ENCODE measurements around the gene SYCE3.

SYCE3 gene

DNA sequence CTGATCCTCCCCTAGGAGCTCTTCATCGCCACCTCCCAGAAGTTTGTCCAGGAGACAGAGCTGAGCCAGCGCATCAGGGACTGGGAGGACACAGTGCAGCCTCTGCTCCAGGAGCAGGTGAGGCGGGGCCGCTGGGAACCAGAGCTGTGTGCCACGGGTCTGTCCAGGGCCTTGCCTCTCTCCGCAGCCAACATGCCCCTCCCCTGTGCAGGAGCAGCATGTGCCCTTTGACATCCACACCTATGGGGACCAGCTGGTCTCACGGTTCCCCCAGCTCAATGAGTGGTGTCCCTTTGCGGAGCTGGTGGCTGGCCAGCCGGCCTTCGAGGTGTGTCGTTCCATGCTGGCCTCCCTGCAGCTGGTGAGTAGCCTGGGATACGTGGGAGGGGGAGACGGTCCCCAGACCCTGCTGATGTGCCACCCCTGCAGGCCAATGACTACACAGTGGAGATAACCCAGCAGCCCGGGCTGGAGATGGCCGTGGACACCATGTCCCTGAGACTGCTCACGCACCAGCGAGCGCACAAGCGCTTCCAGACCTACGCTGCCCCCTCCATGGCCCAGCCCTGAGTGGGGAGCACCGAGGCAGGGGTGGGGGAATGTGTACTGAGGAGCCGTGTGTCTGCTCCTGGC lies 39.8 kb downstream of the SYCE3 start:
- H3K27ac ChIP-seq (ENCODE audit: low read depth, low read length), result no peak overlapping the region
- no peaks in the 10 kb centered on the region for H3K9me3 ChIP-seq (ENCODE audit: control insufficient read depth, insufficient read depth, low read length)
- peaks cover 54% of the 10 kb centered on the region for H3K79me2 ChIP-seq (ENCODE audit: control insufficient read depth, low read length)
- peaks cover 22% of the 10 kb centered on the region for H3K4me1 ChIP-seq (ENCODE audit: control insufficient read depth, low read length)
- no peak overlapping the region for H3K4me2 ChIP-seq (ENCODE audit: low read length)
- peaks cover 64% of the 10 kb centered on the region for H3K36me3 ChIP-seq (ENCODE audit: control insufficient read depth, low read length)
- H3K27me3 ChIP-seq (ENCODE audit: control insufficient read depth, low read length), result no peaks in the 10 kb centered on the region
- TF ChIP-seq, protein P1, sequence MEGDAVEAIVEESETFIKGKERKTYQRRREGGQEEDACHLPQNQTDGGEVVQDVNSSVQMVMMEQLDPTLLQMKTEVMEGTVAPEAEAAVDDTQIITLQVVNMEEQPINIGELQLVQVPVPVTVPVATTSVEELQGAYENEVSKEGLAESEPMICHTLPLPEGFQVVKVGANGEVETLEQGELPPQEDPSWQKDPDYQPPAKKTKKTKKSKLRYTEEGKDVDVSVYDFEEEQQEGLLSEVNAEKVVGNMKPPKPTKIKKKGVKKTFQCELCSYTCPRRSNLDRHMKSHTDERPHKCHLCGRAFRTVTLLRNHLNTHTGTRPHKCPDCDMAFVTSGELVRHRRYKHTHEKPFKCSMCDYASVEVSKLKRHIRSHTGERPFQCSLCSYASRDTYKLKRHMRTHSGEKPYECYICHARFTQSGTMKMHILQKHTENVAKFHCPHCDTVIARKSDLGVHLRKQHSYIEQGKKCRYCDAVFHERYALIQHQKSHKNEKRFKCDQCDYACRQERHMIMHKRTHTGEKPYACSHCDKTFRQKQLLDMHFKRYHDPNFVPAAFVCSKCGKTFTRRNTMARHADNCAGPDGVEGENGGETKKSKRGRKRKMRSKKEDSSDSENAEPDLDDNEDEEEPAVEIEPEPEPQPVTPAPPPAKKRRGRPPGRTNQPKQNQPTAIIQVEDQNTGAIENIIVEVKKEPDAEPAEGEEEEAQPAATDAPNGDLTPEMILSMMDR (IDR thresholded peaks at IDR 0.05; ENCODE audit: low read depth, low read length, poor library complexity, severe bottlenecking), result no peak
- no peak for TF ChIP-seq EZH2phosphoT487 (IDR thresholded peaks at IDR 0.05; ENCODE audit: borderline replicate concordance, low read length)
- peaks cover 8% of the 10 kb centered on the region for H3F3A ChIP-seq (ENCODE audit: control insufficient read depth, insufficient read depth)
- H4K20me1 ChIP-seq (ENCODE audit: control insufficient read depth, insufficient read depth, low read depth, low read length), result no peaks in the 10 kb centered on the region
- H3K9me2 ChIP-seq (replicated peaks; ENCODE audit: control insufficient read depth, low read length), result no peaks in the 10 kb centered on the region
- H3K4me3 ChIP-seq (ENCODE audit: low read length), result no peak overlapping the region

- peaks cover 2% of the 10 kb centered on the region; the same call in 1 of the 2 replicates for H3F3A ChIP-seq (ENCODE audit: control insufficient read depth, insufficient read depth)
- no peaks in the 10 kb centered on the region for H3K9me3 ChIP-seq (ENCODE audit: control insufficient read depth, insufficient read depth, low read length)
- H3K27ac ChIP-seq (ENCODE audit: low read depth, low read length), result no peak overlapping the region
- no peaks in the 10 kb centered on the region for H4K20me1 ChIP-seq (ENCODE audit: control insufficient read depth, insufficient read depth, low read depth, low read length)
- H3K9me2 ChIP-seq (replicated peaks; ENCODE audit: control insufficient read depth, low read length), result no peaks in the 10 kb centered on the region
- H3K4me3 ChIP-seq (ENCODE audit: low read length), result no peak overlapping the region
- H3K79me2 ChIP-seq (ENCODE audit: control insufficient read depth, low read length), result peaks cover 59% of the 10 kb centered on the region
- TF ChIP-seq, protein P1 (IDR thresholded peaks at IDR 0.05; ENCODE audit: low read depth, low read length, poor library complexity, severe bottlenecking), result no peak
- TF ChIP-seq EZH2phosphoT487 (IDR thresholded peaks at IDR 0.05; ENCODE audit: borderline replicate concordance, low read length), result no peak
- peaks cover 70% of the 10 kb centered on the region for H3K36me3 ChIP-seq (ENCODE audit: control insufficient read depth, low read length)
- H3K27me3 ChIP-seq (ENCODE audit: control insufficient read depth, low read length), result no peaks in the 10 kb centered on the region
- H3K4me2 ChIP-seq (ENCODE audit: low read length), result no peak overlapping the region
- H3K4me1 ChIP-seq (ENCODE audit: control insufficient read depth, low read length), result peaks cover 19% of the 10 kb centered on the region
Measured at GRCh38 chr22:50522208-50522805, 40.4 kb downstream of the SYCE3 start.

DNA sequence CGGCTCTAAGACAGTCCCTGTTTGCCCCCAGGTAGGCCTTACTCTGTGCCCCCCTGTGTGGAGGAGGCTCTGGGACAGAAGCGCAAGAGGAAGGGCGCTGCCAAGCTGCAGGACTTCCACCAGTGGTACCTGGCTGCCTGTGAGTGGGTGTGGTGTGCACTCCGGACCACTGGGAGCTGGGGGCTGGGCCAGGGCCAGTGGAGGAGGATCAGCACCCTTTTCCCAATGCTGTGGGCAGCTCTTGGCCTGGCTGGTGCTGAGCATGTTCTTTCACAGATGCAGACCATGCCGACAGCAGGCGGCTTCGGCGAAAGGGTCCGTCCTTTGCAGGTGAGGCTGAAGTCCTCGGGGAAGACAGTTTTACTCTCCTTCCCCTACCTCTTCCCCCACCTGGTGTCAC lies 41.0 kb downstream of the SYCE3 start:
- Histone ChIP-seq H3K36me3 (ENCODE audit: control insufficient read depth, low read length) (peaks cover 76% of the 10 kb centered on the region), H4K20me1 (ENCODE audit: control insufficient read depth, insufficient read depth, low read depth, low read length) (0 out of 2 replicates have a peak, but pooled peaks cover 3% of the 10 kb centered on the region), H3K27me3 (ENCODE audit: control insufficient read depth, low read length) (no peaks in the 10 kb centered on the region), H3K79me2 (ENCODE audit: control insufficient read depth, low read length) (peaks cover 62% of the 10 kb centered on the region), H3K4me2 (ENCODE audit: low read length) (no peak overlapping the region), H3K27ac (ENCODE audit: low read depth, low read length) (no peak overlapping the region), H3K9me3 (ENCODE audit: control insufficient read depth, insufficient read depth, low read length) (no peaks in the 10 kb centered on the region), H3K4me1 (ENCODE audit: control insufficient read depth, low read length) (peaks cover 13% of the 10 kb centered on the region), H3K4me3 (ENCODE audit: low read length) (no peak overlapping the region), H3K9me2 (replicated peaks; ENCODE audit: control insufficient read depth, low read length) (no peaks in the 10 kb centered on the region), H3F3A (ENCODE audit: control insufficient read depth, insufficient read depth) (no peaks in the 10 kb centered on the region)
- TF ChIP-seq EZH2phosphoT487 (IDR thresholded peaks at IDR 0.05; ENCODE audit: borderline replicate concordance, low read length), result no peak
- TF ChIP-seq, protein P1 (IDR thresholded peaks at IDR 0.05; ENCODE audit: low read depth, low read length, poor library complexity, severe bottlenecking), result no peak

Data from DOHH2 (cell line).